ENCODE data around the gene IL20RA.

Gene IL20RA

DNA sequence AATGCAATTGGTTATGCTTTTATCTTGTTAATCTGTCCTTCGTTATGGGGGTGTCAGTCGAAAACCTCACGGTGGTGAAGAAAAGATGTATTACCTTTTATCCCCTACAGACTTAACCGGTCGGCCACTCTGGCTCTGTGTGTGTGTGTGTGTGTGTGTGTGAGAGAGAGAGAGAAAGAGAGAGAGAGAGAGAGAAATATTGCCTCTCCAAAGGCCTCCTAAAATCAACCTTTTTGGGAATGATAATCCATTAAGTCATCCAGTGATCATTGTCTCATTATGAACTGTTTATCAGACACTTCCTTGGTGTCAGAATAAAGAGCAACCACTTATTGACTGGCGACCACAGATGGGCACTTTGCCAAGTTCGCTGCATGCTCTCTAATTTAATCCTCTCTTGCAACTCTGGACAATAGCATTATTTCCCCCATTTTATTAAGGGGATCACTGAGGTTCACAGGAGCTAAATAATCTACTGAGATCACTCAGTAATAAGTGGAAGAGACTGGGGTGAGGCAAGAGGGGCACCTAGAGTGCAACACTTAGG is 92.0 kb downstream of the IL20RA start:
- H3K9ac ChIP-seq (ENCODE audit: low read depth in 1 of 2, low read length in 2 of 2): no peak overlapping the region
- H3K4me1 ChIP-seq (ENCODE audit: control insufficient read depth in 1 of 2, insufficient read depth in 2 of 2, low read length in 2 of 2): no peaks in the 10 kb centered on the region
- H3K9me3 ChIP-seq (ENCODE audit: control insufficient read depth in 1 of 2, low read length in 2 of 2): no peaks in the 10 kb centered on the region
- no peak overlapping the region for H3K27ac ChIP-seq (ENCODE audit: low read depth, low read length)
- H3K4me3 ChIP-seq (ENCODE audit: low read depth in 1 of 2, low read length in 2 of 2): no peak overlapping the region
- no peaks in the 10 kb centered on the region for H3K27me3 ChIP-seq (ENCODE audit: control insufficient read depth in 1 of 2, insufficient read depth in 2 of 2, low read length in 2 of 2)
- H3K36me3 ChIP-seq (ENCODE audit: control insufficient read depth in 1 of 2, insufficient read depth in 2 of 2, low read length in 2 of 2): no peaks in the 10 kb centered on the region

DNA sequence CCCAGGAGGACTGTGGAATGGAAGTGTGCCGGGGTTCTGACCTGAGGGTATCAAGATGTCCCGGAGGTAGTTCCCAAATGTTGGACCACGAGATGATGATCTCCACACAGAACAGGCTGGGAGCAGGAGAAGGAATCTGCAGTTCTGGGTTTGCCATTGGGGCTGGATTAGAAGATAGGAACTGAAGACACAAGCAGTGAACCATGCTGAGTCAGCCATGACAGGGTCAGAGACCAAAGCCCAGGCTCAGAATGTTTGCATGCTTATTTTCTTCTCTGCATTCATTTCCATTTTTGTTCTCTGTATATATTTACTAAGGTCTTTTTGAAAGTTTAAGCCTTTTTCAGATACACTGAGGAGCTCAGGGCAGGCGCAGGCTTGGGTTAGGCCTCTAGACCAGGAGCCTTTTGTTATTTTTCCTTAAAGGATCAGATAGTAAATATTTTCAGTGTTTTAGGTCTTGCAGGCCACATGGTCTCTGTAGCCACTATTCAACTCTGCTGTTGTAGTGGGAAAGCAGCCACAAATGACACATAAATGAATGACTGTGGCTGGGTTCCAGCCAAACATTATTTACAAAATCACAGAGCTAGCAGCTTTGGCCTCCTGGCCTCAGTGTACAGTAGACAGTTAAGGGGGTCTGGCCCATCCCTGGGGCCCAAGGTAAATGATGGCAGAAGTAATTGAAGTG is 94.2 kb downstream of the IL20RA start:
- no peak overlapping the region for H3K9ac ChIP-seq (ENCODE audit: low read depth in 1 of 2, low read length in 2 of 2)
- no peaks in the 10 kb centered on the region for H3K4me1 ChIP-seq (ENCODE audit: control insufficient read depth in 1 of 2, insufficient read depth in 2 of 2, low read length in 2 of 2)
- H3K36me3 ChIP-seq (ENCODE audit: control insufficient read depth in 1 of 2, insufficient read depth in 2 of 2, low read length in 2 of 2): no peaks in the 10 kb centered on the region
- H3K27ac ChIP-seq (ENCODE audit: low read depth, low read length): no peak overlapping the region
- no peaks in the 10 kb centered on the region for H3K27me3 ChIP-seq (ENCODE audit: control insufficient read depth in 1 of 2, insufficient read depth in 2 of 2, low read length in 2 of 2)
- H3K4me3 ChIP-seq (ENCODE audit: low read depth in 1 of 2, low read length in 2 of 2): no peak overlapping the region
- no peaks in the 10 kb centered on the region for H3K9me3 ChIP-seq (ENCODE audit: control insufficient read depth in 1 of 2, low read length in 2 of 2)

Measured in duodenal mucosa (tissue), 2 donors.